IMR-90 (cell line): ENCODE measurements around the gene CSTB. TPM values are rescaled to one million over a fixed set of nuclear protein-coding genes. Genes with fewer than 3 reads are reported as not detected.

Source experiments
- ATAC-seq: fragments of 200-7000 bp; cut with Tn5 transposase; 2 replicates; pipeline ENCODE4 v1.9.1; 2020; ENCODE audit warnings: low read depth, mild to moderate bottlenecking, moderate library complexity
- BruUV-seq: library from RNA; stranded (reverse); fragments of 400-500 nt; replicated peaks from 2 replicates; lab custom pipeline; 2021; lab: Mats Ljungman, UMichigan
- CTCF ChIA-PET: fragments of 300-600 bp; formaldehyde crosslinking; extraction: SDS; loops from one replicate; lab custom pipeline; 2021; ENCODE audit warnings: antibody characterized with exemption; lab: Yijun Ruan, JAX
- POLR2A ChIA-PET: fragments of 300-600 bp; sonication (Branson Sonifier 250); formaldehyde crosslinking; loops from one replicate; lab custom pipeline; 2022; ENCODE audit warnings: antibody characterized with exemption; ENCODE audit not compliant: unreplicated experiment; lab: Charles Lee
- DNase-seq: peaks from one replicate; pipeline ENCODE4 v3.0.0; 2013
- H2AFZ ChIP-seq: replicated peaks from 2 replicates; pipeline ENCODE3; 2013; ENCODE audit warnings: low read length, mild to moderate bottlenecking; ENCODE audit not compliant: poor library complexity
- H2AK5ac ChIP-seq: 2 replicates; pipeline ENCODE4 v1.6.1; 2013; ENCODE audit warnings: low read depth, low read length, inconsistent platforms
- H2AK9ac ChIP-seq: replicated peaks from 2 replicates; pipeline ENCODE3; 2013; ENCODE audit warnings: mild to moderate bottlenecking, low read depth, low read length, moderate library complexity; ENCODE audit not compliant: poor library complexity
- H2BK120ac ChIP-seq: 2 replicates; pipeline ENCODE4 v1.6.1; 2013; ENCODE audit warnings: low read depth, low read length, inconsistent platforms
- H2BK15ac ChIP-seq: 3 replicates; pipeline ENCODE4 v1.6.1; 2013; ENCODE audit warnings: low read depth, low read length, inconsistent platforms
- H2BK20ac ChIP-seq: 2 replicates; pipeline ENCODE4 v1.6.1; 2013; ENCODE audit warnings: low read depth, mild to moderate bottlenecking, inconsistent platforms, low read length, moderate library complexity
- H2BK5ac ChIP-seq: 2 replicates; pipeline ENCODE4 v1.6.1; 2013; ENCODE audit warnings: mild to moderate bottlenecking, low read depth, low read length, inconsistent platforms; ENCODE audit not compliant: poor library complexity, severe bottlenecking
- H3K14ac ChIP-seq: replicated peaks from 2 replicates; pipeline ENCODE4 v1.6.1; 2013; ENCODE audit warnings: low read depth, low read length, inconsistent platforms
- H3K18ac ChIP-seq: 2 replicates; pipeline ENCODE4 v1.6.1; 2013; ENCODE audit warnings: low read depth, low read length, control low read depth
- H3K23ac ChIP-seq: 2 replicates; pipeline ENCODE4 v1.6.1; 2013; ENCODE audit warnings: low read depth, low read length, inconsistent platforms
- H3K27ac ChIP-seq: 2 replicates; pipeline ENCODE4 v1.5.1; 2013; ENCODE audit warnings: mild to moderate bottlenecking, control low read depth, low read length; ENCODE audit not compliant: insufficient read depth
- H3K27me3 ChIP-seq: 2 replicates; pipeline ENCODE4 v1.6.1; 2013; ENCODE audit warnings: low read length; ENCODE audit not compliant: control insufficient read depth, insufficient read depth
- H3K36me3 ChIP-seq: 2 replicates; pipeline ENCODE4 v1.6.1; 2013; ENCODE audit warnings: low read length, mixed read lengths; ENCODE audit not compliant: control insufficient read depth, insufficient read depth
- H3K4ac ChIP-seq: 2 replicates; pipeline ENCODE4 v1.6.1; 2013; ENCODE audit warnings: low read depth, low read length, inconsistent platforms
- H3K4me1 ChIP-seq: 2 replicates; pipeline ENCODE4 v1.6.1; 2013; ENCODE audit warnings: low read length, mixed read lengths; ENCODE audit not compliant: control insufficient read depth, insufficient read depth
- H3K4me2 ChIP-seq: 2 replicates; pipeline ENCODE4 v1.6.1; 2013; ENCODE audit warnings: low read depth, mild to moderate bottlenecking, control low read depth, low read length, moderate library complexity
- H3K4me3 ChIP-seq: 2 replicates; pipeline ENCODE4 v1.5.1; 2013; ENCODE audit warnings: low read depth, mild to moderate bottlenecking, control low read depth, low read length, moderate library complexity; ENCODE audit not compliant: insufficient read depth
- H3K56ac ChIP-seq: 2 replicates; pipeline ENCODE4 v1.6.1; 2013; ENCODE audit warnings: low read length, inconsistent platforms; ENCODE audit not compliant: insufficient read depth; ENCODE audit errors: extremely low read depth
- H3K79me1 ChIP-seq, 2 experiments: 2 replicates each; pipeline ENCODE4 v1.6.1; 2013; ENCODE audit warnings: low read length in 2 of 2, inconsistent platforms in 1 of 2, low read depth in 1 of 2
- H3K9ac ChIP-seq: 2 replicates; pipeline ENCODE4 v1.6.1; 2013; ENCODE audit warnings: low read depth, low read length, control low read depth
- H3K9me1 ChIP-seq: 2 replicates; pipeline ENCODE4 v1.6.1; 2013; ENCODE audit warnings: low read length, inconsistent platforms; ENCODE audit not compliant: insufficient read depth
- H3K9me3 ChIP-seq: 2 replicates; pipeline ENCODE4 v1.6.1; 2013; ENCODE audit warnings: low read length; ENCODE audit not compliant: control insufficient read depth, insufficient read depth
- H4K20me1 ChIP-seq: 2 replicates; pipeline ENCODE4 v1.6.1; 2013; ENCODE audit warnings: low read length, inconsistent platforms; ENCODE audit not compliant: insufficient read depth
- H4K5ac ChIP-seq: 2 replicates; pipeline ENCODE4 v1.6.1; 2013; ENCODE audit warnings: mild to moderate bottlenecking, low read depth, low read length, control low read depth
- H4K8ac ChIP-seq, 2 experiments: 2 replicates each; pipeline ENCODE4 v1.6.1; 2013; ENCODE audit warnings: low read depth in 2 of 2, low read length in 2 of 2, control low read depth in 1 of 2, inconsistent platforms in 1 of 2
- H4K91ac ChIP-seq: 2 replicates; pipeline ENCODE4 v1.6.1; 2013; ENCODE audit warnings: low read depth, low read length, inconsistent platforms; ENCODE audit not compliant: insufficient read depth
- MAFK ChIP-seq: IDR thresholded peaks from 2 replicates; pipeline ENCODE4 v1.6.1; 2012; ENCODE audit warnings: low read depth, low read length, improper control_type of control experiment
- POLR2A ChIP-seq: IDR thresholded peaks from 2 replicates; pipeline ENCODE4 v1.6.1; 2012; ENCODE audit warnings: mild to moderate bottlenecking, low read depth, low read length
- WGBS, 2 experiments: methylation state at CpG; one replicate each; pipeline versions ENCODE4 v1.1.5 to v1.1.7; 2013; ENCODE audit warnings: missing lambda C conversion rate in 2 of 2; ENCODE audit not compliant: insufficient read length in 1 of 2; ENCODE audit errors: extremely low coverage in 2 of 2; 5-methylcytosine and 5-hydroxymethylcytosine counted together
- dilution Hi-C: fragments of 300-500 bp; cut with HindIII; formaldehyde crosslinking; loops from one replicate; pipeline ENCODE4 v1.14.3; 2018; ENCODE audit warnings: low sequenced_read_pairs; ENCODE audit not compliant: unreplicated experiment
- in situ Hi-C: fragments of 300-500 bp; cut with MboI; formaldehyde crosslinking; loops from 3 replicates; pipeline ENCODE4 v1.14.3; 2019; ENCODE audit warnings: low sequenced_read_pairs, inconsistent platforms, mixed read lengths
- intact Hi-C: fragments of 100-400 bp; cut with micrococcal nuclease; formaldehyde crosslinking; loops from 2 replicates; pipeline ENCODE4 v1.10.0; 2022
- polyA plus RNA-seq, 3 experiments: library from polyadenylated mRNA; depleted of rRNA; stranded (reverse); fragments of >200 nt; gene quantifications; 2 replicates each; pipeline ENCODE4 v1.2.3, GENCODE V29; 2012; ENCODE audit warnings: low replicate concordance in 1 of 3
- total RNA-seq: library from RNA; depleted of rRNA; stranded (reverse); fragments of >200 nt; gene quantifications from 2 replicates; pipeline ENCODE4 v1.2.3, GENCODE V29; 2012

CSTB gene
- total and polyA plus RNA-seq, 2 of the 4 experiments (the other 2 are of a cell fraction): 6.1 to 71.7 TPM

- ATAC-seq (no peak), DNase-seq (no peak)
- no peak overlapping the region for H3K4me3 ChIP-seq
- H3K79me1 ChIP-seq: no peaks in the 10 kb centered on the region
- no peaks in the 10 kb centered on the region for H3K9me1 ChIP-seq
- H3K4ac ChIP-seq: no peak overlapping the region
- ChIA-PET POLR2A (no interaction called here), CTCF (no interaction called here)
- H3K4me1 ChIP-seq: no peaks in the 10 kb centered on the region
- H3K23ac ChIP-seq: no peak overlapping the region
- WGBS, 2 experiments: 100% methylated on average over 1 of the region's 14 CpGs; no CpG with 5 or more reads in 1 of the 2 experiments
- H2AK5ac ChIP-seq: no peak overlapping the region
- no peak for TF ChIP-seq POLR2A
- TF ChIP-seq MAFK: no peak
- H2BK20ac ChIP-seq: no peak overlapping the region
- peaks cover 38% of the 10 kb centered on the region for H3K36me3 ChIP-seq
- no peaks in the 10 kb centered on the region for H3K27me3 ChIP-seq
- no peak overlapping the region for H3K27ac ChIP-seq
- H2BK15ac ChIP-seq: no peak overlapping the region
- H4K20me1 ChIP-seq: no peaks in the 10 kb centered on the region; the same call in none of the 2 replicates
- no peak overlapping the region for H2BK120ac ChIP-seq
- H3K9me3 ChIP-seq: no peaks in the 10 kb centered on the region
- H4K5ac ChIP-seq: no peak overlapping the region
- no peak overlapping the region for H3K4me2 ChIP-seq
- H3K56ac ChIP-seq: no peak overlapping the region
- no peak overlapping the region for H4K8ac ChIP-seq
- no TSS peak for BruUV-seq
- in situ Hi-C loops: no loop called here
- H2BK5ac ChIP-seq: no peak overlapping the region
- H3K18ac ChIP-seq: no peak overlapping the region
- H4K91ac ChIP-seq: no peak overlapping the region
- H3K14ac ChIP-seq: no peak overlapping the region
- dilution Hi-C loops: no loop called here
- intact Hi-C loops: no loop called here
- no peak overlapping the region for H3K9ac ChIP-seq
- H2AFZ ChIP-seq: no peak overlapping the region
- no peak overlapping the region for H2AK9ac ChIP-seq
These were observed 29.2 kb upstream of the CSTB start for GRCh38 chr21:43805275-43805800.
